ENCODE measurements around the gene PRR15L. TPM values are rescaled to one million over a fixed set of nuclear protein-coding genes. Genes with fewer than 3 reads are reported as not detected.

Gene PRR15L
- total RNA-seq, 3 donors from 2014 or later (not counting 1 experiment from before 2014, with no cell fraction given) = not detected

- 80% methylated on average over 4 of the region's 5 CpGs for WGBS (ENCODE audit: insufficient coverage)
- no peaks in the 10 kb centered on the region for H3K9me3 Mint-ChIP-seq
- no peak overlapping the region for H3K4me3 Mint-ChIP-seq
- no peak overlapping the region for H3K4me3 ChIP-seq (ENCODE audit: low read length)
- ATAC-seq (no peak), DNase-seq (no peak)
- H3K27ac ChIP-seq (ENCODE audit: low read length) = no peak overlapping the region
- peaks cover 7 to 24% of the 10 kb centered on the region in 2 donors for H3K4me1 Mint-ChIP-seq
- H3K27me3 Mint-ChIP-seq (ENCODE audit: low read depth in 2 of 2) = peaks cover 0 to 4% of the 10 kb centered on the region in 2 donors
- H3K27me3 ChIP-seq (ENCODE audit: control insufficient read depth, insufficient read depth, low read length) = no peaks in the 10 kb centered on the region
- no peaks in the 10 kb centered on the region for H3K36me3 Mint-ChIP-seq
- TF ChIP-seq CTCF (IDR thresholded peaks at IDR 0.05) = no peak
- intact Hi-C loops (cut with micrococcal nuclease) = no loop called here
- peaks cover 15% of the 10 kb centered on the region for H3K4me1 ChIP-seq (ENCODE audit: control insufficient read depth, insufficient read depth, low read length)
- no peaks in the 10 kb centered on the region for H3K9me3 ChIP-seq (ENCODE audit: control insufficient read depth, insufficient read depth, low read length)
- H3K27ac Mint-ChIP-seq = no peak overlapping the region
- H3K36me3 ChIP-seq (ENCODE audit: control insufficient read depth, insufficient read depth, low read length) = no peaks in the 10 kb centered on the region
Measured at GRCh38 chr17:47967607-47968252, 10.0 kb upstream of the PRR15L start.

GRCh38 chr17:47966079-47966519, 8.4 kb upstream of the PRR15L start:
- TF ChIP-seq CTCF (IDR thresholded peaks at IDR 0.05) = no peak
- Mint-ChIP-seq H3K4me1 (peaks cover 7 to 16% of the 10 kb centered on the region in 2 donors), H3K9me3 (no peaks in the 10 kb centered on the region), H3K4me3 (no peak overlapping the region), H3K27ac (no peak overlapping the region), H3K27me3 (ENCODE audit: low read depth in 2 of 2) (peaks cover 0 to 4% of the 10 kb centered on the region in 2 donors), H3K36me3 (no peaks in the 10 kb centered on the region)
- ATAC-seq (no peak), DNase-seq (no peak)
- no CpG with 5 or more reads among the region's 1 CpG for WGBS (ENCODE audit: insufficient coverage)
- intact Hi-C loops (cut with micrococcal nuclease) = no loop called here
- H3K4me1 ChIP-seq (ENCODE audit: control insufficient read depth, insufficient read depth, low read length) = peaks cover 8% of the 10 kb centered on the region
- H3K27me3 ChIP-seq (ENCODE audit: control insufficient read depth, insufficient read depth, low read length) = no peaks in the 10 kb centered on the region
- no peaks in the 10 kb centered on the region for H3K9me3 ChIP-seq (ENCODE audit: control insufficient read depth, insufficient read depth, low read length)
- H3K4me3 ChIP-seq (ENCODE audit: low read length) = no peak overlapping the region
- H3K36me3 ChIP-seq (ENCODE audit: control insufficient read depth, insufficient read depth, low read length) = no peaks in the 10 kb centered on the region
- no peak overlapping the region for H3K27ac ChIP-seq (ENCODE audit: low read length)

- Mint-ChIP-seq H3K9me3 (no peaks in the 10 kb centered on the region), H3K4me1 (peaks cover 0 to 4% of the 10 kb centered on the region in 2 donors), H3K36me3 (no peaks in the 10 kb centered on the region), H3K4me3 (no peak overlapping the region), H3K27ac (no peak overlapping the region), H3K27me3 (ENCODE audit: low read depth in 2 of 2) (peaks cover 0 to 4% of the 10 kb centered on the region in 2 donors)
- no peak for TF ChIP-seq CTCF (IDR thresholded peaks at IDR 0.05)
- Histone ChIP-seq H3K27ac (ENCODE audit: low read length) (no peak overlapping the region), H3K9me3 (ENCODE audit: control insufficient read depth, insufficient read depth, low read length) (no peaks in the 10 kb centered on the region), H3K27me3 (ENCODE audit: control insufficient read depth, insufficient read depth, low read length) (no peaks in the 10 kb centered on the region), H3K4me3 (ENCODE audit: low read length) (no peak overlapping the region), H3K4me1 (ENCODE audit: control insufficient read depth, insufficient read depth, low read length) (no peaks in the 10 kb centered on the region), H3K36me3 (ENCODE audit: control insufficient read depth, insufficient read depth, low read length) (no peaks in the 10 kb centered on the region)
- no peak for ATAC-seq
- DNase-seq = no peak
- intact Hi-C loops (cut with micrococcal nuclease) = no loop called here
- 87% methylated on average over 3 of the region's 5 CpGs for WGBS (ENCODE audit: insufficient coverage)
Measured at GRCh38 chr17:47964856-47965255, 7.2 kb upstream of the PRR15L start.

GRCh38 chr17:47962901-47963300, 5.2 kb upstream of the PRR15L start:
- Mint-ChIP-seq H3K27me3 (ENCODE audit: low read depth in 2 of 2) (no peaks in the 10 kb centered on the region), H3K36me3 (no peaks in the 10 kb centered on the region), H3K4me3 (no peak overlapping the region), H3K27ac (no peak overlapping the region), H3K9me3 (no peaks in the 10 kb centered on the region), H3K4me1 (no peaks in the 10 kb centered on the region)
- H3K4me3 ChIP-seq (ENCODE audit: low read length) = no peak overlapping the region
- no peak overlapping the region for H3K27ac ChIP-seq (ENCODE audit: low read length)
- no peaks in the 10 kb centered on the region for H3K36me3 ChIP-seq (ENCODE audit: control insufficient read depth, insufficient read depth, low read length)
- no peak for ATAC-seq
- WGBS (ENCODE audit: insufficient coverage) = 94% methylated on average over 3 of the region's 3 CpGs
- DNase-seq = no peak
- no peaks in the 10 kb centered on the region for H3K9me3 ChIP-seq (ENCODE audit: control insufficient read depth, insufficient read depth, low read length)
- intact Hi-C loops (cut with micrococcal nuclease) = no loop called here
- no peaks in the 10 kb centered on the region for H3K4me1 ChIP-seq (ENCODE audit: control insufficient read depth, insufficient read depth, low read length)
- TF ChIP-seq CTCF (IDR thresholded peaks at IDR 0.05) = no peak
- no peaks in the 10 kb centered on the region for H3K27me3 ChIP-seq (ENCODE audit: control insufficient read depth, insufficient read depth, low read length)

All from natural killer cell (primary cell).